Gastrocnemius medialis (tissue), 4 donors: ENCODE data around the gene PRSS38.

Experiments used
- CTCF ChIP-seq, 5 experiments: fragments of 450-650 bp in 3 of 5; fragments of 200-600 bp in 2 of 5; sonication (generic) in 2 of 5; IDR thresholded peaks in 4 of 5; conservative IDR thresholded peaks in 1 of 5; 1 replicate in 4 of 5; 2 replicates in 1 of 5; pipeline ENCODE4 v1.5.1; 2016 to 2019; ENCODE audit warnings: antibody characterized with exemption in 5 of 5, mild to moderate bottlenecking in 3 of 5, moderate library complexity in 3 of 5
- POLR2A ChIP-seq, 2 donors: fragments of 450-650 bp; IDR thresholded peaks; one replicate each; pipeline ENCODE4 v1.6.1; 2017; ENCODE audit warnings: antibody characterized with exemption in 2 of 2, mild to moderate bottlenecking in 2 of 2, moderate library complexity in 2 of 2

GRCh38 chr1:227849251-227849650 lies 33.8 kb downstream of the PRSS38 start:
- TF ChIP-seq CTCF (IDR thresholded peaks at IDR 0.05 in 4 of 5, conservative IDR thresholded peaks at IDR 0.05 in 1 of 5): no peak
- no peak for TF ChIP-seq POLR2A (IDR thresholded peaks at IDR 0.05)
